Stimulated activated CD8-positive, alpha-beta memory T cell treated with anti-CD3 and anti-CD28 coated beads, Interleukin-12 subunit alpha, Interleukin-12 subunit beta, amount 100 ng/mL, for 4 hours (primary cell): ENCODE measurements around the gene IGFLR1.
A peak's percentile ranks its signal among the peaks of the same experiment; 100 is the strongest.
"Not testable (repeated sequence)": the region's sequence is repeated elsewhere in the genome, so short reads cannot be mapped to it uniquely, and the experiment has no call there.

Experiments used
- DNase-seq: peaks from one replicate; pipeline ENCODE4 v3.0.0-alpha.2; 2020; ENCODE audit warnings: low read depth

Gene IGFLR1

GRCh38 chr19:35704218-35704617, 38.0 kb downstream of the IGFLR1 start, which contains the start of gene ZBTB32:
Gene ZBTB32 (plus strand): TSS chr19:35704558. CDS start chr19:35714627, 10,069 bp downstream.
- no peak for DNase-seq

- DNase-seq, result no peak
These were observed 38.9 kb downstream of the IGFLR1 start for GRCh38 chr19:35703343-35703742.

GRCh38 chr19:35702223-35703012, 39.8 kb downstream of the IGFLR1 start:
- peak; percentile 83 for DNase-seq

GRCh38 chr19:35696835-35697234, 45.4 kb downstream of the IGFLR1 start:
- no peak for DNase-seq

GRCh38 chr19:35695895-35696422, 46.3 kb downstream of the IGFLR1 start:
- DNase-seq, result no peak

GRCh38 chr19:35693835-35694599, 48.2 kb downstream of the IGFLR1 start:
- peak; percentile 70 for DNase-seq

- DNase-seq, result no peak
These were observed 48.8 kb downstream of the IGFLR1 start for GRCh38 chr19:35693422-35693821.

GRCh38 chr19:35692010-35692409, 50.2 kb downstream of the IGFLR1 start:
- no peak for DNase-seq

GRCh38 chr19:35691106-35691505, 51.1 kb downstream of the IGFLR1 start:
- not testable (repeated sequence) for DNase-seq

- DNase-seq, result no peak
These were observed 52.4 kb downstream of the IGFLR1 start for GRCh38 chr19:35689836-35690235.
